ENCODE results near the gene EDC4.
A peak's percentile ranks its signal among the peaks of the same experiment; 100 is the strongest.
"Not testable (repeated sequence)": the region's sequence is repeated elsewhere in the genome, so short reads cannot be mapped to it uniquely, and the experiment has no call there.

EDC4 gene

DNA sequence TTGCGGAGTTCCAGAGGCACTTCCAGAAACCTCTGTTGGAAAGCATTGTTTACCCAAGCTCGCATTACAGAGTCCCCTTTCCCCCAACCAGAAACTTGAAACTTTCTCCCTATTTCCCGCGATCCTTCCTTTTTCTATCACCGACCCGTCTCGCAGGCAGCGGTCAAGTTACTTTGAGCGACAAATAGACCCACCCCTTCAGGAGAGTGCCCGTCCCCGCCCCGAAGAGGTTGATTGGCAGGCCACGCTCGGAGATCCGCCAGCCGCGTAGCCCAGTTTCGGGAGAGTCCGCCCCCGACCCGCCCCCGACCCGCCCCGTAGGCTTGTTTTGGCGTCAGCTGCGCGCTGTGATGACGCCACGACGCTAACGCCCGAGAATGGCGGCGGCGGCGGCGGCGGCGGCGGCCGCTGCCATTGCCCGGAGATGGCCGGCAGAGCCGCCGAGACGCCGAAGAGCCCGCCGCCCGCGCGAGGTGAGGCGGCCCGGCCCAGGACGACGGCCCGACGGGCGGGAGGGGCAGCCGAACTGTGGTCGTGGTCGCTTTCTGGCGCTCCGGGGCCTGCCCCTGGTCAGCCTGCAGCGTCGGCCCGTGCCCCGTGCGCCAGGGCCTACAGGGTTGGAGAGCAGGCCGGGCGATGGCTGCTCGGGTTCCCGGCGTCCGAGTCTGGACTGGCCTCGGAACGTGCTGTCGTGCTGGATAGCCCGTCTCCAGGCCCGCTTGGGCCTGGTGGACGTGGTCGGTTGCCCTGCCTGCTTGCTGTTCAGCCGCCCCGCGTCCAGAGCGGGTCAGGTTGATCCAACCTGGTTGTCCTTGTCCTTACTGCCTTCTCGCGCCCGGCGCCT is 20.3 kb downstream of the EDC4 start, which contains the start of gene PSKH1:
Gene PSKH1 (plus strand): TSS at position 356 of the 844 bp plus-strand sequence. CDS start 15,496 bp downstream, outside the sequence.
- Mint-ChIP-seq H3K36me3 (ENCODE audit: low read depth) (peaks cover 5% of the 10 kb centered on the region), H3K4me3 (peak within 1 kb of the TSS; percentile 94), H3K27ac (peak within 1 kb of the TSS; percentile 92), H3K9me3 (no peaks in the 10 kb centered on the region), H3K4me1 (peaks cover 36% of the 10 kb centered on the region), H3K27me3 (no peaks in the 10 kb centered on the region)
- peak; percentile 96 for DNase-seq
- ATAC-seq = peak; percentile 99

DNA sequence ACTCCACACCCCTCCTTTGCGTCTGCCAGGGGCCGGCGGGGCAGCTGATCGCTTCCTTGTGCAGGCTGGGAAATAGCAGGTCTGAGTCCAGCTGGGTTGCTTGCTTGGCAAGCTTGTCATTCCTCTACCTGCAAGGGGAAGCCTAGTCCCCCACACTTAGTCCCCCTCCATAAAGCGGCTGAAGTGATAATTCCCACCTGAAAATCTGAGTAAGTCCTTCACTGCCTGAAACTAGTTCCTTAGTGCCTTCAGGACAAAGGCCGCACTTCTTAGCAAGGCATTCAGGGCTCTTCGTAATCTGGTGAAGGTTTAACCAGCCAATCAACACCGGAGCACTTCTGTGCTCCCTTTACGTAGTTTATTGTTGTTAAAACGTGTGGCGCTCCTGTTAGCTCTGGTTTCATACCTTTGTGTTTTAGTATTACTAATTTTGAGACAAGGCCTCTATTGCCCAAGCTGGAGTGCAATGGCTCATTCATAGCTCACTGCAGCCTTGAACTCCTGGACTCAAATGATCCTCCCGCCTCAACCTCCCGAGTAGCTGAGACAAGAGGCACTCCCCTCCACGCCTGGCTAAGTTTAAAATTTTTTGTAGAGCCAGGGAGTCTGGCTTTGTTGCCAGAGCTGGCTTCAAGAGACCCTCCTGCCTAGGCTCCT is 21.0 kb downstream of the EDC4 start:
- ATAC-seq (no peak), DNase-seq (no peak)
- H3K9me3 Mint-ChIP-seq = no peaks in the 10 kb centered on the region
- H3K27ac Mint-ChIP-seq = peak overlapping the region; percentile 92
- peaks cover 5% of the 10 kb centered on the region for H3K36me3 Mint-ChIP-seq (ENCODE audit: low read depth)
- H3K4me1 Mint-ChIP-seq = peaks cover 36% of the 10 kb centered on the region
- peak overlapping the region; percentile 94 for H3K4me3 Mint-ChIP-seq
- no peaks in the 10 kb centered on the region for H3K27me3 Mint-ChIP-seq

DNA sequence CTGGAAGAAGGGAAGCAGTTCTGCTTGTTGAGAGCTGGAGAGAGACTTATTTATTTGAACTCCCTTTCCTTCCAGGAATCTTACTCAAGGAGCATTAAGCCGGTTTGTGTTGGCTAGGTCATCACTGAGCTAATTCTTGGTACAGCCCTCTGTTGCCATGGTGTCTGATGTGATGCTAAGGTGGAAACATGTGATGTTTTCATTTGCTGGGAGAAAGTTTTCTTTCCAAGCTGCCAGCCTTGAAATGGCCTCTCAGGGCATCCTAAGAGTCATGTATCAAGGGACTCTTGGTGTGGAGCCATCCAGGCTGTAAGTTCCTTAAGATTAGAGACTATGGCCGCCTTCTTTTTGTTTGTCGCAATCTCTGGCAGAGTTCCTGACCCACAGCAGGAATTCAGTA is 24.4 kb downstream of the EDC4 start:
- peaks cover 36% of the 10 kb centered on the region for H3K4me1 Mint-ChIP-seq

DNA sequence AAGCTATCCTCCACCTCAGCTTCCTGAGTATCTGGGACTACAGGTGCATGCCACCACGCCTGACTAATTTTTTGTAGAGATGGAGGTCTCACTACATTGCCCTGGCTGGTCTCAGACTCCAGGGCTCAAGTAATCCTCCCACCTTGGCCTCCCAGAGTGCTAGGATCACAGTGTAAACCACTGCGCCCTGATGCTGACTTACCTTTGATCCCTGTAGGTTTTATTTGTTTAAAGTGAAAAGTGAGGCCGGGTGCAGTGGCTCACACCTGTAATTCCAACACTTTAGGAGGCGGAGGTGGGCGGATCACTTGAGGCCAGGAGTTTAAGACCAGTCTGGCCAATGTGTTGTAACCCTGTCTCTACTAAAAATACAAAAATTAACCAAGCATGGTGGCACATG is 28.9 kb downstream of the EDC4 start:
- Mint-ChIP-seq H3K36me3 (ENCODE audit: low read depth) (peaks cover 2% of the 10 kb centered on the region), H3K4me1 (peaks cover 6% of the 10 kb centered on the region), H3K27me3 (no peaks in the 10 kb centered on the region), H3K4me3 (no peak overlapping the region), H3K9me3 (no peaks in the 10 kb centered on the region), H3K27ac (no peak overlapping the region)
- no peak for ATAC-seq
- DNase-seq = no peak

More for the DNA sequence above, 24.4 kb downstream of the EDC4 start:
- no peak overlapping the region for H3K4me3 Mint-ChIP-seq
- no peak for DNase-seq
- no peak for ATAC-seq
- no peaks in the 10 kb centered on the region for H3K9me3 Mint-ChIP-seq
- no peaks in the 10 kb centered on the region for H3K27me3 Mint-ChIP-seq
- no peak overlapping the region for H3K27ac Mint-ChIP-seq
- H3K36me3 Mint-ChIP-seq (ENCODE audit: low read depth) = peaks cover 5% of the 10 kb centered on the region

DNA sequence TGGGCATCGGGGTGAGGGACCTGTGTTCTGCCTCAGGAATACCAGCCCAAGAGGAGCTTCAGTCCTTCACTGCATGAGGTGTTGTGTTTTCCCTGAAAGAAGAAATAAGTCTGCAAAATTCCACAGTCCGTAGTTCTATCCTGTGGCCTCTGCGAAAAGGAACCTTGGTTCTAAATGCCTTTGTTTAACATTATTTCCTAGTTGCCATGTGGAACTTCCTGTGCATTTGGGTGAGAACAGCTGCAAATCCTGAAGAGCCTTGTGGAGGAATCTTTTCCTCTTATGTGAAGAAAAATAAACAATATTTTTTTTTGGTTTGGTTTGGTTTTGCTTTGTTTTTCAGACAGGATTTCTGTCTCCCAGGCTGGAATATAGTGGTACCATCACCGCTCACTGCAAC is 30.0 kb downstream of the EDC4 start:
- no peak for ATAC-seq
- H3K27me3 Mint-ChIP-seq = no peaks in the 10 kb centered on the region
- no peak overlapping the region for H3K4me3 Mint-ChIP-seq

DNA sequence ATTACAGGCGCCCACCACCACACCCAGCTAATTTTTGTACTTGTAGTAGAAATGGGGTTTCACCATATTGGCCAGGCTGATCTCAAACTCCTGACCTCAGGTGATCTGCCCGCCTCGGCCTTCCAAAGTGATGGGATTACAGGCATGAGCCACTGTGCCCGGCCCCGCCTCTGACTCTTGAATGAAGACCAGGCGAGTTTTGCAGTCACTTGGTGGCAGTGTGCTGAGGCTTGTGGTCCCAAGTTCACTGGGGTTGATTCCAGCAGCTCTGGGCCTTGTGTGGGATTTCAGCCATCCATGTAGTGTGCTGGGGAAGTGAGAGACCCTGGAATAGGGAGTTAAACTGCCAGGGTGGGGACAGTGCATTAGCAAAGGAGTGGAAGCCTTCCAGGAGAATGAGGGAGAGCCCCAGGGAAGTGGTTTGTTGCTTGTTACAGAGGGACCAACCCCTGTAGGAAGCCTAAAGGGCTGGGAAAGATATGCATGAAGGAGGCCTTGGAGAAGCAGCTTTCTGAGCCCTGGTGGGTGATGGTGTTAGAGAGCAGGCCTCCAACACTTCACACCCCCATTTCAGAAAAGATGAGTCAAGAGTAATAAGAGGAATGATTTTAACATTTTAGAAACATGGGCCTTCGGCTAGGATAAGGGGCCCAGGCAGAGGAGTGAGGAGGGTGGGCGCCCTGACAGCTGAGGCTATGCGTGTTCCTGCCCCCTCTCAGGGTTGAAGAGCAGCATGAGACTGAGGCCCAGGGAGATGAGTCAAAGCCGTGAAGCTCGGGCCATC is 34.7 kb downstream of the EDC4 start:
- Mint-ChIP-seq H3K27ac (peak overlapping the region; percentile 61), H3K4me1 (peaks cover 23% of the 10 kb centered on the region), H3K27me3 (no peaks in the 10 kb centered on the region), H3K4me3 (no peak overlapping the region), H3K36me3 (ENCODE audit: low read depth) (peaks cover 9% of the 10 kb centered on the region), H3K9me3 (no peaks in the 10 kb centered on the region)
- DNase-seq = no peak
- peak; percentile 51 for ATAC-seq

More for the DNA sequence above, 30.0 kb downstream of the EDC4 start:
- DNase-seq = no peak
- Mint-ChIP-seq H3K27ac (no peak overlapping the region), H3K4me1 (peaks cover 5% of the 10 kb centered on the region), H3K36me3 (ENCODE audit: low read depth) (peaks cover 2% of the 10 kb centered on the region), H3K9me3 (no peaks in the 10 kb centered on the region)

DNA sequence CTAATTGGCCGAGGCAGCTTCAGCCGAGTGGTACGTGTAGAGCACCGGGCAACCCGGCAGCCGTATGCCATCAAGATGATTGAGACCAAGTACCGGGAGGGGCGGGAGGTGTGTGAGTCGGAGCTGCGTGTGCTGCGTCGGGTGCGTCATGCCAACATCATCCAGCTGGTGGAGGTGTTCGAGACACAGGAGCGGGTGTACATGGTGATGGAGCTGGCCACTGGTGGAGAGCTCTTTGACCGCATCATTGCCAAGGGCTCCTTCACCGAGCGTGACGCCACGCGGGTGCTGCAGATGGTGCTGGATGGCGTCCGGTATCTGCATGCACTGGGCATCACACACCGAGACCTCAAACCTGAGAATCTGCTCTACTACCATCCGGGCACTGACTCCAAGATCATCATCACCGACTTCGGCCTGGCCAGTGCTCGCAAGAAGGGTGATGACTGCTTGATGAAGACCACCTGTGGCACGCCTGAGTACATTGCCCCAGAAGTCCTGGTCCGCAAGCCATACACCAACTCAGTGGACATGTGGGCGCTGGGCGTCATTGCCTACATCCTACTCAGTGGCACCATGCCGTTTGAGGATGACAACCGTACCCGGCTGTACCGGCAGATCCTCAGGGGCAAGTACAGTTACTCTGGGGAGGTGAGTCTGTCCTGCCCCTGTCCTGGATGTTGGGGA is 36.3 kb downstream of the EDC4 start:
- Mint-ChIP-seq H3K9me3 (no peaks in the 10 kb centered on the region), H3K27me3 (no peaks in the 10 kb centered on the region), H3K27ac (no peak overlapping the region), H3K4me3 (no peak overlapping the region), H3K4me1 (peaks cover 23% of the 10 kb centered on the region), H3K36me3 (ENCODE audit: low read depth) (peaks cover 9% of the 10 kb centered on the region)
- DNase-seq (no peak), ATAC-seq (no peak)

DNA sequence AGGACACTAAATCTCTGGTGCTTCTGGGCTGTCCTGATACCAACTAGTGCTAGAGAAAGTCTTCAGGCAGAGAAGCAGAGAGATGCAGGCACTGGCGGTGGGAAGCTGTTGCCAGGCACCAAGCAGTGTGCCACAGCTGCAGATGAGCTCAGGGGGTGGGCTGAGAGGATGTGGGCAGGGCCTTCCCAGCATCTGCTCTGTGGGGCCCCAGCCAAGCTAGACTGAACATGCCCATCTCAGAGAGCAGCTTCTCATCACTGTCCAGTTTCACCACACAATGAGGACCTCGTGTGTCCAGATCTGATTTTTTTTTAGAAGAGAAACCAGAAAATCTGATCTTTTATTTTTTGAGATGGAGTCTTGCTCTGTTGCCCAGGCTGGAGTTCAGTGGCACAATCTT is 37.3 kb downstream of the EDC4 start:
- no peaks in the 10 kb centered on the region for H3K27me3 Mint-ChIP-seq
- H3K4me1 Mint-ChIP-seq = peaks cover 23% of the 10 kb centered on the region
- no peak for DNase-seq
- peak; percentile 80 for ATAC-seq
- no peaks in the 10 kb centered on the region for H3K9me3 Mint-ChIP-seq
- H3K27ac Mint-ChIP-seq = no peak overlapping the region
- no peak overlapping the region for H3K4me3 Mint-ChIP-seq
- H3K36me3 Mint-ChIP-seq (ENCODE audit: low read depth) = peaks cover 9% of the 10 kb centered on the region

DNA sequence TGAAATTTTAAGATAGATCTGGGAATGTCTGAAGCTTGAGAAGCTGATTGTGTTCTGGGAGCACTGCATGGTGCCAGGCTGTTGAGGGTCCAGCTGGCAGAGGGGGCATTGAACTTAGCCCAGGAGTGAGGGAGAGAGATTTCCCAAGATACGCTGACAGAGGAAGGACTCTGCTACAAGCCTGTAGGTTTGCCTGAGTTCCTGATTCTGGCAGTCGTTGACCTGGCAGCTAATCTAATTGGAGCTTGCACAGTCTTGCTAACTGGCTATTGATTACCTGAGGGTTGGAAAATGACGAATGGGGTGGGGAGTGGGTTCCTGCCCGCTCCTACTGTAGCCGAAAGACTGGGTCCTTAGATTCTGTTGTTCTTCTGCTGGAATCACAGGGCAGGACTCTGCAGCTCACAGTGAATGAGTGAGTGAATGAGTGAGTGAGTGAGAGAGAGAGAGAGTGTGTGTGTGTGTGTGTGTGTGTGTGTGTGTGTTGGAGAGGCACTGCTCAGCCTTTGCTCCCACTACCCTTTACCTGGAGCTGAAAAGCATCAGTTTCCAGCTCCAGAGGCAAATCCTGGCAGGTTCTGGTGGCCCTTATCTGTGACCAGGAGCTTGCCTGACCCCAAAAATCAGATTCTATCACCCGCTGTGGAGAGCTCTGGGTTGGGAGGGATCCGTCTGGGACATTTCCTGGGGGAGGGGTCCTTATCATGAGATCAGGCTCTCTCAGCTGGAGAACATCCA is 42.1 kb downstream of the EDC4 start:
- no peak overlapping the region for H3K27ac Mint-ChIP-seq
- peaks cover 7% of the 10 kb centered on the region for H3K36me3 Mint-ChIP-seq (ENCODE audit: low read depth)

DNA sequence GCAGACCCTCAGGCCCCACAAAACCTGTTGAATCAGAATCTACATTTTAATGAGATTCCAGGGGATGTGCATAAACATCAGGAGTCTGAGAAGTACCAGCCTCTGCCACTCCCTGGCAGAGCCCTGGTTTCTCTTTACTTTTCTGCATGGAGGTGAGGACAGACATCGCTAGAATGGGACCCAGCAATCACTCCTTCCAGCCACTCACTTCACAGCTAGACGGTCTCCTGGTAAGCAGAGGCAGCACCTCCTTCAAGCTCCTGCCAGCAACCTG is 42.6 kb downstream of the EDC4 start:
- H3K4me3 Mint-ChIP-seq; H3K9me3 Mint-ChIP-seq; H3K27me3 Mint-ChIP-seq; DNase-seq; H3K36me3 Mint-ChIP-seq (ENCODE audit: low read depth); H3K27ac Mint-ChIP-seq; ATAC-seq: not testable (repeated sequence)
- peaks cover 25% of the 10 kb centered on the region for H3K4me1 Mint-ChIP-seq

More for the DNA sequence above, 42.1 kb downstream of the EDC4 start:
- peaks cover 28% of the 10 kb centered on the region for H3K4me1 Mint-ChIP-seq
- no peaks in the 10 kb centered on the region for H3K27me3 Mint-ChIP-seq
- H3K4me3 Mint-ChIP-seq = no peak overlapping the region
- H3K9me3 Mint-ChIP-seq = no peaks in the 10 kb centered on the region
- no peak for DNase-seq
- ATAC-seq = no peak

DNA sequence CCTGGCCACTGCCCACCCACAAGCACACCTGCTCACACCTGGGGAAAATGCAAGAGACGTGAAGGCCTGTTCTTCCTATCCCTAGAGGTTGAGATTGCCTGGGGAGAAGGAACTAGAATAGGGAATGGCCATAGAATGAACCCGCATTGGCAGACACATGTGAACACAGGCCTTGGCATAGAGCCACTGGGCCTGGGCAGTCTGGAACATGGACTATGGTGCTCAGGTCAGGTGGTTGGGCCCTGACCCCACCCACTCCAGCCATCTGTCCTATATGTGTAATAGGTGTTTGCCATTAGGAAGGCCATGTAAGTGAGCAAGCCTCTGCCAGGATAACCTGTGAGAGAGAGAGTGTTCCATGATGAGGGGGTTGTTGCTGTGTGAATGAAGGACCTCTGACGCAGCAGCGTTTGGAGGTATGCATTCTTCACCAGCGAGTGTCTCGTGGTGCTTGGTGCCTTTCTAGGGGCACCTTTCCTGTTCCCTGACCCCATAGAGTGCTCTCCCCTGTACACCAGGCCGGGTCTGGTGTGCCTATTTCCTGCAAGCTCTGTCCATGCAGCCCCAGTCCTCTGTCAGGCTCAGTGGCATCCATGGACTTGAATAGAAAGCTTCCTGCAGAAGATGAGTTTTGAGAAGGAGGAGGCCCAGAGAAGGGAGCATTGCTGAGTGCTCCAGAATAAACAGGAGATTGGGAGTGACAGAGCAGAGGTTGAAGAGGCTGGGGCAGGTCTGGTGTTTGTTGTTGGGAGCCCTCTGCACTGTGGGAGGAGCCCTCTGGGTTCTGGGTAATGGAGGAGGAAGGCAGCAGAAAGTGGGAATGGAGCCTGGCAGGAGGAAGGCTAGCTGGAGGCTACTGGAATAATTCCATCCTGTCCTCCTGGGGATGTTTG is 43.2 kb downstream of the EDC4 start:
- H3K9me3 Mint-ChIP-seq = no peaks in the 10 kb centered on the region
- peaks cover 24% of the 10 kb centered on the region for H3K4me1 Mint-ChIP-seq
- H3K4me3 Mint-ChIP-seq = no peak overlapping the region
- ATAC-seq = no peak
- no peaks in the 10 kb centered on the region for H3K27me3 Mint-ChIP-seq
- H3K27ac Mint-ChIP-seq = peak overlapping the region; percentile 46
- H3K36me3 Mint-ChIP-seq (ENCODE audit: low read depth) = peaks cover 5% of the 10 kb centered on the region
- DNase-seq = no peak

DNA sequence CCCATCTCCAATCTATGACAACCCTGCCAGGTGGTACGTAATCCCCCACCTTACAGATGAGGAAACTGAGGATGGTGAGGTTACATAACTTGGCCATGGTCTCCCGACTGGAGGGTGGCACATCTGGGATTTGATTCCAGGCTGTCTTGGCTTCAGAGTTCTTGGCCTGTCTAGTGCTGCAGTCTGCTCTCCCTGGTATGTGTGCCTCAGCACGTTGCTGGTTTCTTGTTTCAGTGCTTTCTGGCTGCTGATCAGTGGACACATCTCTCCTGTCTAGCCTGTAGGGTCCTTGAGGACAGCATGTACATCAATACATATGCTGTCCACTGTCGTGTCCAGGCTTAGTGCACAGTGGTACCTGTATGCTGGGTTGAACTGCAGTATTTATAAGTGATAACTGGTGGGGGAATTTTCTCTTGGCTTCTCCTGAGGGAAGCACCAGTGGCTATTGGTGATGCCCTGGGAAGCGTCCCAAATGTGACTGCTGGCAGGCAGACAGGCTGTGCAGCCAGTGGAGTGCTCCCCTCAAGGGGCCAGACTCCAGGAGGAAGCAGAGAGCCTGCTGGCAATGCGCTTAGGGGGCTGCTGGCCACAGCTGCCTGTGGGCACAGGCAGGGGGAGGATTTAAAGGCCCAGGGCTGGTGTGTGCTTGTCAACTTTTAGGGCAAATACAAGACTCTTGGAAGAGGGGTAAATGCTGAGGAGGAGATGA is 44.4 kb downstream of the EDC4 start:
- no peak overlapping the region for H3K4me3 Mint-ChIP-seq
- H3K27me3 Mint-ChIP-seq = no peaks in the 10 kb centered on the region
- H3K27ac Mint-ChIP-seq = peak overlapping the region; percentile 85
- DNase-seq = no peak
- H3K36me3 Mint-ChIP-seq (ENCODE audit: low read depth) = peaks cover 7% of the 10 kb centered on the region
- no peaks in the 10 kb centered on the region for H3K9me3 Mint-ChIP-seq
- peaks cover 36% of the 10 kb centered on the region for H3K4me1 Mint-ChIP-seq
- ATAC-seq = peak; percentile 0
